Hippocampal formation (tissue), 2 donors: Measurements from ENCODE around the gene CIAPIN1.

Experiments used
- DNase-seq, 2 donors: peaks; one replicate each; lab custom pipeline; 2025; lab: John Stamatoyannopoulos, UW

Gene CIAPIN1

DNA sequence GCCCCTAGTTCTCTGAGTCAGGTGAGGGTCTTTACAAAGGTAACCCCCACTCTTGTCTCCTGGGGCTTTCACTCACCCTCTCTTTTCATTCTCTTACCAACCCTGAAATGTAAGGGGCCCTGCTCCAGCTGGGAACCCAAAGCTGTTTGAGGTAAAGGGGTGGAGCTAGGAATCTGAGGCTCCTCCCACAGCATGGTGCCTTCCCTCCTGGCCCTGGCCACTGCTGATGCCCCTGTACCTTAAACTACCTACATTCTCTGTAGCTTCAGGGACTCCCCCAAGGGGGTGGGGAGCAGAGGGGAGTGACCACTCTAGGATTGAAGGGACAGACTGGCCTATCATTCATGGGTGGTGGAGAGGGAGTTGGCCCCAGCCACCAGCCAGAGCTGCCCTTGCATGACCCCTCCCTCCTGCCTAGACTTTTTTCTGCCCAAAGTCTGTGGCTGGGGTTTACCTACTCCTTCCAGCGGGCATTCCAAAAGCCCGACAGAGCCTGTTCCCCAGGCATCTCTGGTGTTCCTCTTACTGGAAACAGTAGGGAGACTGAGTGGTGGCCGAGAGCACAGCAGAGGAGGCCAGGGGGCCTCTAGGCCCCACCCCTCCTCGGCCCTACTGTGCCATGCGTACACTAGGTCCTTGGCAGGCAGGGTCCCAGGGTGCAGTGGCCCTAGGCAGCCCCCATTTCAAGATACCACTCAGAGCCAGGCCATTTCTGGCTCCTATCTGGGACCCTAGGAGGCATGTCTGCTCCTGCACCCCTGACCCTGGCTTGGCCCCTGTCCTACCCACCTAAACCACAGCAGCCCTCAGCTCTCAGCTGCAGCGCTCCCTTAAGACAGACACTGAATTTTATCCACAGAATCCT, 29.6 kb upstream of the CIAPIN1 start:
- no peak for DNase-seq

DNA sequence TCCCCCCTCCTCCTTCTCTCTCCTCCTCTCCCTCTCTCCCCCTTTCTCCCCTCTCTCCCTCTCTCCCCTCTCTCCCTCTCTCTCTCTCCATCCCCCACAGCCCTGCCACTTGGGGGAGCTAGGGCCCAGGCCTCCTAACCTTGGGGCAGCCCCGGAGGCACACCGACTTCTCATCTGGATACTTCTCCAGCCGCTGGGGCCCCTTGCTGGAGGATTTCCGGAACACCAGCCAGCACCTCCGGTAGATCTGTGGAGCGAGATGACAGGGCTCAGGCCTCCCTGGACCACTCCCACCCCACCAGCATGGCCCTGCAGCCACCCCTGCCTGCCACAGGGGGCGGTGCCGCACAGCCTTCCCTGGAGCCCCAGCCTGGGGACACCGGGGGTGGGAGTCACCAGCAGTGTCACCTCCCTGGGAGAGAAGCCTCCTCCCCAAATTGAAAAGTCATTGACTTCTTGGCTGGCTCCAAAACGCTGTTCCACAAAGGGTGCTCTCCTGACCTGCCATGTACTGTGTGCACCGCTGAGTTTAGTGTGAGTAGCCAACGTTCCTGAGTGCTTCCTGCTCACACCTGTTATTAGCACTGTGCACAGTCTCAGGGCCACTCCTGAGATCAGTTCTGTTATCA, 28.6 kb upstream of the CIAPIN1 start:
- no peak for DNase-seq

DNA sequence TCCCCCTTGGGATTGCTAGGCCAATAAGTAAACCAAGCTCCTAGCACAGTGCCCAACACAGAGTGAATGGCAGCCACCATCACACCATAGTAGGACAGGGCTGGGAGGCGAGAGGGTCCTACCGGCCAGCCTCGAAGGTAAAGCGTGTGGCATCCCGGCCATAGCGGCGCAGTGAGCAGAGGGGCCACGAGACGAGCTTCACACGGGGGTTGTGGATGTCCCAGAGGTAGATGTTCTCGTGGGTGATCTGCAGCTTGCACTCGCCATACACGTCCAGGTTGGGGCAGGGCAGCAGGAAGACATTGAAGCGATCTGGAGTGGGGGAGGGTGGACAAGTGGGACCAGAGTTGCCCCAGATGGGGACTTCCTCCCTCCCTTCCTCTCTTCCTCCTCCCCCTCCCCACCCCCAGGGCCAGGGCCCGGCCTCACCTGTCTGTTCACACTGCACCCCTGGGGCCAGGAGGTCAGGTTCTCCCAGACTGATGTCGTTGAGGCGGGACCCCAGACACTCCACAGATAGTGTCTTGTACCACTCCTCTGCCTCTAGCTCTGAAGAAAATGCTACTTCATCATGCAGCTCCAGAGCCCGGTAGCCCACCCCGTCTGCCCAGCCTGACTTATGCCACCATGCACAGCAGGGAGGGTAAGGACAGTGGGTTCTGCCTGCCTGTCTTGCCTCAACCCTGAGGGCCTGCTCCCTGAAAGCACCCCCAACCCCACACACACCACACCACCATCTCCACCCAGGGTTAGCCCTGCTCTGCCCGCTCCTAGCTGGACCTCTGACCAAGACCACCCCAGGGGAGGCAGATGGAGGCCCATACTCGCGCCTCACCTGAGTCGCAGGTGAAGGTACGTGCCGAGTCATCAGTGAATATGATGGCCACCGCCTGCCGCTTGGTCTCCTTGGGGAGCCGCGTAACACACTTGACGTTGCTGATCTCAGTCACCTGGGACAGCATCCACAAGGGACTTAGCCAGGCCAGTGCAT, 27.8 kb upstream of the CIAPIN1 start:
- DNase-seq = no peak

GRCh38 chr16:57473906-57474305, 26.7 kb upstream of the CIAPIN1 start:
- DNase-seq = no peak

DNA sequence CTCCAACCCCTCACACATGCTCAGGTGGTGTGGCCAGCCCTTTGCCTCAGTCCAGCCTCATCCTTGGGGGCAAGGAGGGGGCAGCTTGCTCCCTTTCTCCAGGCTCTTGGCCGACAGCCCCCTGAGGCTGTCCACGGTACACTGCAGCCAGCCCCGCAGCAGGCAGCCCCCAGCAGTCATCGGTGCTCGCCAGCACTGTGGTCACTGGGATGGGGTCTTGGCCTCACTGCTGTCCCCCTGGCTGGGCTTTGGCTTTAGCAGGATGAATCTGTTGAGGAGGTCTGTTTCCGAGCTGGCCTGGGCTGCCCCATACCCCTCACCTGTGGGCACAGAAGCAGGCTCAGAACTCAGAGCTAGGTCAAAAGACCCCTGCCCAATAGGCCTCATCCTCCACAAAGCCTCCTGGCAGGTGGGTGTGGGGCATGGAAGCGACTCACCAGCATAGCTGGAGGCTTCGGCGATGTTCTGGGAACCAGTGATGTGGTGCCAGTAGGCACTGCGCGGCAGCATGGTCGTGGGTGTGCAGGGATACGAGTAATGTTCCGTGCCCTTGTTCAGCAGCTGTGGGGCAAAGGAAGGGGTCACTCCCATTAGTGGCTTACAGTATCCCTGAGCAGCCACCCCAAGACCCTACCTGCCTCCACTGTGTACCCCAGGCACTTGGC, 26.1 kb upstream of the CIAPIN1 start:
- DNase-seq = no peak

GRCh38 chr16:57472665-57473060, 25.5 kb upstream of the CIAPIN1 start:
- DNase-seq = no peak

DNA sequence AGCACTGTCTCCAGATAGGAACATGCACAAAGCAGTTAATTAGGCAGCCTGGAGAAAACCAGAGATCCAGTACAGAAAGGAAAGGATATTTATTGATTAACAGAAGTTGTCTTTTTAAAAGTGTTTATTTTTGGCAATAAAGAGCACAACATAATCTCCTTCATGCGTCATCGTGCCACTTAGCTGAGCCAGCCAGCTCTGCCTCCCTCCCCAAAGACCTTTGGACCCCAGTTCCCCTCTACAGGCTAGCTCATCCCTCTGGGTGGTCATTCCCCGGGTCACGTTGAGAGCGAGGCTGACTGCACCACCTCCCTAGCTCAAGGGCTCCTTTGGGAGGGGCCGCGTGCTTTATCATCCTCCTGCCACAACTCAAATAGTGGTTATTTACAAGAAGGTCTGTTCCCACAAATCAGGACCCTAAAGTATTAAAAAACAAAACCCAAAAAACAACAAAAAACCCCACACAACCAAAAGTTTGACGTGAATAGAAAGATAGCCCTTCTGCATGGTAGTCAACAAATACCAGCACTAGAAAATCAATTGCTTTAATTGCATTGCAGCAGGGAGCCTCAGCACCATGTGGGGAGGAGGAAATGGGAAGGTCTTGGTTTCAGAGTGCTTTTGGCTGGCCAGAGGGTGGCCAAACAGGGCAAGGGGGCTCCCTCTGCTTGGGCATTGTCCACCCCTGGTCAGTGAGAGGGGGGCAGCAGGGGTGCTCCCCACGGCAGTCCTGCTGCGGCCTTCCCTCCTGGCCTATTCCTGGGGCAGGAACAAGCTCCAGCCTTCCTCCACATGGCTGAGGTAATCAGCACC, 24.9 kb upstream of the CIAPIN1 start:
- no peak for DNase-seq

GRCh38 chr16:57471209-57471608, 24.0 kb upstream of the CIAPIN1 start:
- no peak for DNase-seq

GRCh38 chr16:57470711-57471110, 23.5 kb upstream of the CIAPIN1 start:
- no peak for DNase-seq

DNA sequence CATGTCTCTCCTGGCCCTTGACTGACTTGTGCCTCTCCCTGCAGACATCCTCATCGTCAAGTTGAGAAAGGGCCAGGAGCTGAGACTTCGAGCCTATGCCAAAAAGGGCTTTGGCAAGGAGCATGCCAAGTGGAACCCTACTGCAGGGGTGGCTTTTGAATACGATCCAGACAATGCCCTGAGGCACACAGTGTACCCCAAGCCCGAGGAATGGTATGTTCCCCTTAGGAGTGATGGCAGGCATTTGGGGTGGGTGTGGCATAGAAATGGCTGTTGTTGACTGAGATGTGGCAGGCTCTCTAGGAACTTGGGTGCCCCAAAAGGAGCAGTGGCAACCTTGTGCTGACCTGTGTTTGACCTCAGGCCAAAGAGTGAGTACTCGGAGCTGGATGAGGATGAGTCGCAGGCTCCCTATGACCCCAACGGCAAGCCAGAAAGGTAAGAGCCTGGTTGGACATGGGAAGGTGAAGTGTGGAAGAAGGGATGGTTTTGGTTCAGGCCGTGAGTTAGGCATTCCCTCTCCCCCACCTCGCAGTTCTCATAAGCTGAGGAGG, 22.8 kb upstream of the CIAPIN1 start:
- DNase-seq = no peak

DNA sequence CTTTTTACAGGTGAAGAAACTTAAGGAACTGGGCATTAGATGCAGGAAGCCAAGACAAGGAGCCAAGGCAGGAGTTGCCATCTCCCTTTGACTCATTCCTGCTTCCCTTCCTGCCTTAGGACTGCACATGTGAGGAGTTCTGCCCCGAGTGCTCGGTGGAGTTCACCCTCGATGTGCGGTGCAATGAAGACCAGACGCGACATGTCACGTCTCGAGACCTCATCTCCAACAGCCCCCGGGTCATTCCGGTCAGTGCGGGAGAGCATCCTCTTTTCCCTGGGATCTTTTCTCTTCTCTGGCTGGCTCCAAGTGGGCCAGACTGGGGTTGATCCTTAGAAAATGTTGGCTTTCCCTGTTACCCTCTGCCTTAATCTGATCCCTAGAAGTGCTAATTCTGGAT, 21.9 kb upstream of the CIAPIN1 start:
- DNase-seq = no peak

GRCh38 chr16:57468346-57468745, 21.2 kb upstream of the CIAPIN1 start:
- DNase-seq = no peak

- DNase-seq = no peak
These were observed 17.3 kb upstream of the CIAPIN1 start for GRCh38 chr16:57464523-57464922.

- DNase-seq = no peak
These were observed 15.8 kb upstream of the CIAPIN1 start for GRCh38 chr16:57462978-57463362.

- peak; percentile 63 to 78 for DNase-seq
These were observed 15.2 kb upstream of the CIAPIN1 start, which contains the start of gene POLR2C for GRCh38 chr16:57462209-57462977. Gene POLR2C, plus strand, starts transcription at chr16:57462679. Its CDS starts 46 bp downstream, at chr16:57462725.

DNA sequence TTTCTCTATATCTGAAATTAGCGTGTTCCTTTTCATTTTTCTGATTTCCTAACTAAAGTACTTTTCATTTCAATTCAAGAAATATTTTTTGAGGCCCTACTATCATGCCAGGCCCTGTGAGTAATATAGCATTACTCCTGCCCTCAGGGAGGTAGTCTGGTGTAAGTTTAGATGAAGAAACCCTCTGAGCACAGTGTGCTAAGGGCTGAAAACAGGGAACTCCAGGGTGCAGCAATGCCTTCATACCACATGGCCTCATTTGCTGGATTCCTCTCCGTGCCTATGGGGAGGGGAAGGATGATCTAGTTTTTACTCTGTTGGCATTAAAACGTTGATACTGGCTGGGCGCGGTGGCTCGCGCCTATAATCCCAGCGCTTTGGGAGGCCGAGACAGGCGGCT, 4.8 kb upstream of the CIAPIN1 start:
- no peak for DNase-seq

DNA sequence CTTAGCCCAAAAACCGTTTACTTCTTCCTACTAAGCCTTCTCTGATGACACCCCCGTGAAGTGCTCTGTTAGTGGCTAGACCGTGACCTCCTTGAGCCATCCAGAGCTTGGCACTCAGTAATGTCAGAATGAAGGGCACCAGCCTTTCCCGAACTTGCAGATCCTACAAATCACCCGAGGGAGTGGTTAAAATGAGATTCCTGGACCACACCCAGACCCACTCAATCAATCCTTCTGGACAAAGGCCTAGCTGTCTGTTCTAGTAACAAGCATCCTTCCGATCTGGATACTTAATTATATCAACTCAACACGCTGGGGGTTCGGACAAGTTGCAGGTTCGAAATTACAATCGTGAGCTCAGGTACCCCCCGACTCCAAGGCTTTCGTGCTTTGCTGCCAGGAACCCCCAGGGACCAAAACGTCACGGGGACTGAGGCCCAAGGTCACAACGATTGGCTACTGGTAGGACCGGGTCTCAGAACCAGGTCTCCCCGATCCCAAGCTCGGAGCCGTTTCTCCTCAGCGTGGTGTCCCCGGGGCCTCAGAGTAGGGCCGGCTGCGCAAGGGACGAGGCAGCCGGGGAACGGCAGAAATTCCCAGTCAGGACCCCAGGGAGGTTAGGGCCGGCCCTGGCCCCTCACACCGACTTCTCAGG, 527 bp downstream of the CIAPIN1 start:
- peak in 1 of 2 donors; percentile 59 for DNase-seq

DNA sequence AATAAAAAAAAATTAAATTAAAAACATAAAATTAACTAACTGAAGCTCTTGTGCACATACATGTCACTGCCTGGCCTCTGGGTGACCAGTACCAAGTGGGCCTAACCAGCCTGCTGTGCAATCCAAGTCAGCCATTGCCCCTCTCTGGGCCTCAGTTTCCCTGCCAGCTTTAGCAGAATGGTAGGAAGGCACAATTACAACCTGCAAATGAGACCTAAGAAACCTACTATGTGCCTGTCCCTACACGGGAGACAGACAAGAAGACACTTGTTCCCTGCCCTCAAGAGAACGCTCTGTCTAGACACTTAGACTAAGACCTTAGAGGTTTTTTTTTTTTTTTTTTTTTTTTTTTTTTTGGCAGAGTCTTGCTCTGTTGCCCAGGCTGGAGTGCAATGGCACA, 1.7 kb downstream of the CIAPIN1 start:
- no peak for DNase-seq

DNA sequence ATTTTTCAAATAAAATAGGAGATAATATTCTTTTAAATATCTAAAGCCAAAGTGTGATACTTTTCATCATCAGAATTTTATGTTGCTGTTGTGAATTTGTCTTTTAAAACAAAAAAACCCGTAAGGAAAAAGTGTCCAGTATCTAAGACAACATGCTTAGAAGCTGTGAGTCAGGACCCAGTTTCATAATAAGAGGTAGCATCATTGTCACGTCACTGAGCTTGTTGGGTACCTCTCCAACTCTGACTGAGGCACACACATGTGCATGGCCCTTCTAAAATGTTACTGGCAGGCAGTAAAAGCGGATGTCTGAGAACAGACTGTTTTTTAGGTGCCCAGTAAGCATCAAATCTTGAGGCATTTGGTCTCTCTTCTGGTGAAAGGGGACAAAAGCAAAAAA, 2.5 kb downstream of the CIAPIN1 start:
- DNase-seq = no peak
